ENCODE data around the gene CHMP6.

The CHMP6 gene
- 16.4 to 18.8 (median 17.5) reads per million in 3 donors for total RNA-seq

DNA sequence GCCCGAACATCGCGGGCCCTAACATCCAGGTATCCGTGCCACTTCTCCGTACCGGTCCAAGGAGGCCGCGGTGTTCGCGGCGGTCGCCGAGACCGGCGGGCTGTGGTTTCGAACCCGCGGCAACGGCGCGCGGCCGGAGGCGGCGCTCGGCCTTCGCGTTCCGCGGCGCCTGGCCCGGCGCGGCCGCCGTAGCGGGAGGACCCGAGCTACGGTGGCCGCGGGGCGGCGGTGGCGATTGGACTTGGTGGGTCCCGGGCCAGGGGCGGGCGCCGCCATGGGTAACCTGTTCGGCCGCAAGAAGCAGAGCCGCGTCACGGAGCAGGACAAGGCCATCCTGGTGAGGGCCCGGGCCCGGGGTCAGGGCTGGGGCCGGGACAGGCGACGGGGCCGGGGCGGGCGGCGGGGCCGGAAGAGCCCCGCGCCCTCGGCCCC, at the start of gene CHMP6:
Gene CHMP6, plus strand, starts transcription at position 197 of the 432 bp plus-strand sequence. Its CDS starts 78 bp downstream, at position 275.
- Histone ChIP-seq H3K4me1 (ENCODE audit: control insufficient read depth, insufficient read depth, low read length, poor library complexity, severe bottlenecking) (peaks cover 28% of the 10 kb centered on the region), H3K9me3 (ENCODE audit: control insufficient read depth, low read length) (no peaks in the 10 kb centered on the region), H3K27me3 (replicated peaks; ENCODE audit: control insufficient read depth, insufficient read depth, low read length, poor library complexity, severe bottlenecking) (no peaks in the 10 kb centered on the region), H3K4me3 (ENCODE audit: insufficient read depth, low read depth, low read length, poor library complexity, severe bottlenecking) (peak within 1 kb of the TSS; percentile 78), H3K27ac (ENCODE audit: insufficient read depth, low read length, poor library complexity, severe bottlenecking) (peak within 1 kb of the TSS; percentile 81), H3K36me3 (ENCODE audit: control insufficient read depth, insufficient read depth, low read length) (peaks cover 16% of the 10 kb centered on the region)
- DNase-seq: peak; percentile 47 to 55 (median 50)

DNA sequence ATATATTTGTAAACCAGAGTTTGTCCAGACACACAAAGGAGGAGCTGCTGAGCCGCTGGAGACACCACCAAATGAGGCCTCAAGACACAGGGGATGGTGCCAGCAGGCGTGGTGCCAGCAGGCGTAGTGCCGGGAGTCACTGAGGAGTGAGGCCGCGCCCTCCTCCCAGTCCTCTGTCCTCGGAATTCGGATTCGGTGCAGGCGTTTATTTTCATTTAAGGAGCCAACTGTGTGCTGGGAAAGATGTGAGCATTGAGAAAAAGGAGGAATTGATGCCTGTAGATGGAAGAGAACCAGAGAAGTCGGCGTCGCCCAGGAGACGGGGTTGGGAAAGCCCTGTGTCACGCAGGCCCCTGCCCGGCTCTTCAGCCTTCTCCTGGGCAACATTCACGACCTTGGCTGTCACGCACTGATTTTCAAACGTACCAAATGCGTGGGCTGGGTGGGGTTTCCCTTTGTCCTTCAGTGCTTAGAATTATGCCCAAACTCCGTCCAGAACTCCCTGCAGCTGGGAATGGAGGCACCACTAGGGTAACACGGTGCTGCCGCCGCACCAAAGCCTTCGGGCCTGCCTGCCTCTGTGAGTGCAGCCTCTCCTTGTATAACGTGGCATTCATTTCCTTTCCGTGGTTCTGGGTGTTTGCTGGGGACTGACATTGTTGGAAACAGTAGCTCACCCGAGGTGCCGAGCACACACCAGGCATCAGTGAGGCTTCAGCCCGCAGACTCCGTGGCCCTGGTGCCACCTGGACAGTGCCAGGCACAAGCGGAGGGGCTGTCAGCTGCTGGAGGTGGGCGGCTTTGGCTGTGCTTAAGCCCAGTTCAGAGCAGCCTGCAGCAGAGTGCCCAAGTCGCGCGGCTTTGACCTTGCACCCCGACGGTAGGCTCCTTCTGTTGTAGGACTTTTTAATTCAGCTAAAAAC, 49.0 kb upstream of the CHMP6 start:
- Histone ChIP-seq H3K36me3 (ENCODE audit: control insufficient read depth, insufficient read depth, low read length) (peaks cover 36% of the 10 kb centered on the region), H3K27ac (ENCODE audit: insufficient read depth, low read length, poor library complexity, severe bottlenecking) (no peak overlapping the region), H3K4me3 (ENCODE audit: insufficient read depth, low read depth, low read length, poor library complexity, severe bottlenecking) (no peak overlapping the region), H3K27me3 (replicated peaks; ENCODE audit: control insufficient read depth, insufficient read depth, low read length, poor library complexity, severe bottlenecking) (no peaks in the 10 kb centered on the region), H3K4me1 (ENCODE audit: control insufficient read depth, insufficient read depth, low read length, poor library complexity, severe bottlenecking) (peaks cover 18% of the 10 kb centered on the region), H3K9me3 (ENCODE audit: control insufficient read depth, low read length) (no peaks in the 10 kb centered on the region)
- DNase-seq: no peak

DNA sequence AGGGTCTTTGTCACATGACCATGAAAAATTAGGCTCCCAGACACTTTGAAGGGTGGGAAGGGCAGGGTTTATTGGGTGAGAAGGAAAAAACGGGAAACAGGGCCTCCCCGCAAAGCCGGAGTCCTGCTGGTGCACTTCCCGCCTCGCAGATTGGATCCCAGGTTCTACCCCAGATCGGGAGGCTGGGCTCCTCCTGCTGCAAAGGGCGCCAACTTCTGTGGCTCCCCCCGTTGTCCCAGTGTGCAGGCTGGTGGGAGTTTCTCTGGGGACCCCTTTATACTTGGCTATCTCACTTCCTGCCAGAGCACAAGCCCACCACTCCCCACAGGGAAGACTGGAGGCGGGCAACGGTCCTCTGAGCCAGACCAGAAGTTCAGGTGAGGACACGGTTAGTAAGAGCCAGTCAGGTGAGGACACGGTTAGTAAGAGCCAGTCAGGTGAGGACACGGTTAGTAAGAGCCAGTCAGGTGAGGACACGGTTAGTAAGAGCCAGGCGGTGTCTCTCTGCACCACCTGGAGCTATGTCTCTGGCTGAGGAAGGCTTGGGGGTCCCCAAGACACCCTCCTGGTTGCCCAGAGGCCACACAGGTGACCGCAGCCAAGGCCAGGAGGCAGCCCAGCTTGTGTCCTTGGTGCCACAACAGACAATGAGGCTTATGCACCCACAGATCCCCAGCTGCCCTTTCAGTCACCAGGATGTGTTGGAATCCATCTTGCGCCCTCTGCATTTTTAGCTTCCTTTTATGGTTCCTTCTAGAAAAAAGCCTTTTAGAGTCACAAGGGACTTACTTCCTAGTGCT, 48.1 kb upstream of the CHMP6 start:
- DNase-seq: no peak
- Histone ChIP-seq H3K36me3 (ENCODE audit: control insufficient read depth, insufficient read depth, low read length) (peaks cover 44% of the 10 kb centered on the region), H3K4me3 (ENCODE audit: insufficient read depth, low read depth, low read length, poor library complexity, severe bottlenecking) (no peak overlapping the region), H3K9me3 (ENCODE audit: control insufficient read depth, low read length) (no peaks in the 10 kb centered on the region), H3K27me3 (replicated peaks; ENCODE audit: control insufficient read depth, insufficient read depth, low read length, poor library complexity, severe bottlenecking) (no peaks in the 10 kb centered on the region), H3K27ac (ENCODE audit: insufficient read depth, low read length, poor library complexity, severe bottlenecking) (no peak overlapping the region), H3K4me1 (ENCODE audit: control insufficient read depth, insufficient read depth, low read length, poor library complexity, severe bottlenecking) (peaks cover 13% of the 10 kb centered on the region)

DNA sequence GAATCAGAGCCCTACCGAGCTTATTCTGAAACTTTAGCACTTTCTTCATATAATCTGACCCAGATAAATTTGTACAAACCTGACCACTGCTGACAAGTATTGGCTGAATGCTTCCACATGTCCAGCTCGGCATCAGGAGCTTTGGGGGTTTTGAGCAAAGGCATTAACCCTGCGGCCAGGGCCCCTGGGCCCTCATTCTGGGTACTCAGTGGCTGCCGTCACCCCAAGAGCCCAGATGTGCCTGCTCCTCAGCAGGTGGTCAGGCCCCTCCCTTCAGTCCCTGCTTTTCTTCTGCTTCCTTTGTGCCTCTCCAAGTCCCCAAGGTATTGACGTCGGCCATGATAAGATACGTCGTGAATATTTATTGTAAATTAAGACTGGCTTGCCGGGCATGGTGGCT, 47.3 kb upstream of the CHMP6 start:
- DNase-seq: no peak
- peaks cover 52% of the 10 kb centered on the region for H3K36me3 ChIP-seq (ENCODE audit: control insufficient read depth, insufficient read depth, low read length)
- no peaks in the 10 kb centered on the region for H3K9me3 ChIP-seq (ENCODE audit: control insufficient read depth, low read length)
- peaks cover 5% of the 10 kb centered on the region for H3K4me1 ChIP-seq (ENCODE audit: control insufficient read depth, insufficient read depth, low read length, poor library complexity, severe bottlenecking)
- H3K4me3 ChIP-seq (ENCODE audit: insufficient read depth, low read depth, low read length, poor library complexity, severe bottlenecking): no peak overlapping the region
- no peaks in the 10 kb centered on the region for H3K27me3 ChIP-seq (replicated peaks; ENCODE audit: control insufficient read depth, insufficient read depth, low read length, poor library complexity, severe bottlenecking)
- no peak overlapping the region for H3K27ac ChIP-seq (ENCODE audit: insufficient read depth, low read length, poor library complexity, severe bottlenecking)

DNA sequence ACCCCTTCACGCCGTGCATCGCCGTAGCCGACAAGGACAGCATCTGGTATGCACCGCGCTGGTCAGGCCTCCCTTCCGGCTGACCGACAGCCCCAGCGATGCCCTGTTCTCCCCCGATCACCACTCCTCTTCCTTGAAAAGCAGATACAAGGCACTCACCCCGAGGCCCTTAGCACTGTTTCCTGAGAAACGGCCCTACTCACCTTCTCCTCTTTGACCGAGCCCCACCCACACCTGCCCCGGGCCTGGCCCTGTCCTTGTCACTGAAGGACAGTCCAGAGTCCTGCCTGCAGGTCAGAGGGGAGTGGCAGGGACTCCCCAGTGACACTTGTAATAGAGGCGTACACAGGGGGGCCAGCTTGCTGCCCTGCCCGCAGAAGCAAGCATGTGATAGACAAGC, 45.9 kb upstream of the CHMP6 start:
- peaks cover 53% of the 10 kb centered on the region for H3K36me3 ChIP-seq (ENCODE audit: control insufficient read depth, insufficient read depth, low read length)

DNA sequence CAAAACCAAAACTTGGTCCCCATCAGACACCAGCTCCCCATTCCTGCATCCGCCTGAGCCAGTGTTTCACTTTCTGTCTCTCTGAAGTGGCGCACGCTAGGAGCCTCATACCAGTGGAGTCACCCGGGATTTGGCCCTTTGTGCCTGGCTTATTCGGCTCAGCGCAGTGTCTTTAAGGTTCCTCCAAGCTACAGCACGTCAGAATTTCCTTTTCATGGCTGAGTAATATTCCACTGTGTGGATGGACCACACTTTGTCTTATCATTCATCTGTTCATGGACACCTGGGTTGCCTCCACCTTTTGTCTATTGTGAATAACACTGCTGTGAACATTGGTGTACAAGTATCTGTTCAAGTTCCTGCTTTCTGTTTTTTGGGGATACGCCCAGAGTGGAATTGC, 45.2 kb upstream of the CHMP6 start:
- H3K36me3 ChIP-seq (ENCODE audit: control insufficient read depth, insufficient read depth, low read length): peaks cover 54% of the 10 kb centered on the region
- no peak overlapping the region for H3K27ac ChIP-seq (ENCODE audit: insufficient read depth, low read length, poor library complexity, severe bottlenecking)
- H3K27me3 ChIP-seq (replicated peaks; ENCODE audit: control insufficient read depth, insufficient read depth, low read length, poor library complexity, severe bottlenecking): no peaks in the 10 kb centered on the region
- DNase-seq: no peak
- H3K4me1 ChIP-seq (ENCODE audit: control insufficient read depth, insufficient read depth, low read length, poor library complexity, severe bottlenecking): no peaks in the 10 kb centered on the region
- no peak overlapping the region for H3K4me3 ChIP-seq (ENCODE audit: insufficient read depth, low read depth, low read length, poor library complexity, severe bottlenecking)
- H3K9me3 ChIP-seq (ENCODE audit: control insufficient read depth, low read length): no peaks in the 10 kb centered on the region

More for the DNA sequence above, 45.9 kb upstream of the CHMP6 start:
- Histone ChIP-seq H3K4me3 (ENCODE audit: insufficient read depth, low read depth, low read length, poor library complexity, severe bottlenecking) (no peak overlapping the region), H3K4me1 (ENCODE audit: control insufficient read depth, insufficient read depth, low read length, poor library complexity, severe bottlenecking) (no peaks in the 10 kb centered on the region), H3K27me3 (replicated peaks; ENCODE audit: control insufficient read depth, insufficient read depth, low read length, poor library complexity, severe bottlenecking) (no peaks in the 10 kb centered on the region), H3K27ac (ENCODE audit: insufficient read depth, low read length, poor library complexity, severe bottlenecking) (no peak overlapping the region), H3K9me3 (ENCODE audit: control insufficient read depth, low read length) (no peaks in the 10 kb centered on the region)
- DNase-seq: no peak

DNA sequence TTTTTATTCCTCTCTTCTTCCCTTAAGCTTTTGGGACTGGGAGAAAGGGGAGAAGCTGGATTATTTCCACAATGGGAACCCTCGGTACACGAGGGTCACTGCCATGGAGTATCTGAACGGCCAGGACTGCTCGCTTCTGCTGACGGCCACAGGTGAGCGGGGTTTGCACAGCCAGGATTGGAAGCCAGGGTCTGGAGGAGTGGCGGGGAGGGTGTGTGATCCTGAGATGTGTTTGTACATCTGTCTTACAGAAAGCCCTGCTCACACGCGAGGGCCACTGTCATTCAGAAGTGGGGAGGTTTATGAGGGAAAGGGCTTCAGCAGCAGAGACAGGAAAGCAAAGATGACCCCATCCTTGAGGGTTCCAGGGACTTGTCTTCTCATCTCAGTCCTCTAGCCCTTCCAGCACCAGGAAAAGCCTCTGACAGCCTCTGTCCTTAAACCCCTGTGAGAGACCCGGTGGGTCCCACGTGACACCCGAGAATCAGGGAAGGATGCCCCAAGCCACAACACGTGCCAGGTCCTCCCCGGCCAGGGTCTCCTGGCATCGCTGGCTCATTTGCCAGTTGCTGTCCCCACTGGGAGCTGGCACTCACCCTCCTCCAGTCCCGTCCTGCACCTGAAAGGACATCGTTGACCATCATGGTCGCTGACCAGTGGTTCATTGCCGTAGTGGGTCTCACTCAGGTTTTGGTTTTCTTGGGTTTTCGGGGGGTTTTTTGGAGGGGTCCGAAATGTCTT, 44.3 kb upstream of the CHMP6 start:
- Histone ChIP-seq H3K9me3 (ENCODE audit: control insufficient read depth, low read length) (no peaks in the 10 kb centered on the region), H3K4me3 (ENCODE audit: insufficient read depth, low read depth, low read length, poor library complexity, severe bottlenecking) (no peak overlapping the region), H3K27ac (ENCODE audit: insufficient read depth, low read length, poor library complexity, severe bottlenecking) (no peak overlapping the region), H3K4me1 (ENCODE audit: control insufficient read depth, insufficient read depth, low read length, poor library complexity, severe bottlenecking) (no peaks in the 10 kb centered on the region), H3K27me3 (replicated peaks; ENCODE audit: control insufficient read depth, insufficient read depth, low read length, poor library complexity, severe bottlenecking) (no peaks in the 10 kb centered on the region), H3K36me3 (ENCODE audit: control insufficient read depth, insufficient read depth, low read length) (peaks cover 54% of the 10 kb centered on the region)
- DNase-seq: no peak

DNA sequence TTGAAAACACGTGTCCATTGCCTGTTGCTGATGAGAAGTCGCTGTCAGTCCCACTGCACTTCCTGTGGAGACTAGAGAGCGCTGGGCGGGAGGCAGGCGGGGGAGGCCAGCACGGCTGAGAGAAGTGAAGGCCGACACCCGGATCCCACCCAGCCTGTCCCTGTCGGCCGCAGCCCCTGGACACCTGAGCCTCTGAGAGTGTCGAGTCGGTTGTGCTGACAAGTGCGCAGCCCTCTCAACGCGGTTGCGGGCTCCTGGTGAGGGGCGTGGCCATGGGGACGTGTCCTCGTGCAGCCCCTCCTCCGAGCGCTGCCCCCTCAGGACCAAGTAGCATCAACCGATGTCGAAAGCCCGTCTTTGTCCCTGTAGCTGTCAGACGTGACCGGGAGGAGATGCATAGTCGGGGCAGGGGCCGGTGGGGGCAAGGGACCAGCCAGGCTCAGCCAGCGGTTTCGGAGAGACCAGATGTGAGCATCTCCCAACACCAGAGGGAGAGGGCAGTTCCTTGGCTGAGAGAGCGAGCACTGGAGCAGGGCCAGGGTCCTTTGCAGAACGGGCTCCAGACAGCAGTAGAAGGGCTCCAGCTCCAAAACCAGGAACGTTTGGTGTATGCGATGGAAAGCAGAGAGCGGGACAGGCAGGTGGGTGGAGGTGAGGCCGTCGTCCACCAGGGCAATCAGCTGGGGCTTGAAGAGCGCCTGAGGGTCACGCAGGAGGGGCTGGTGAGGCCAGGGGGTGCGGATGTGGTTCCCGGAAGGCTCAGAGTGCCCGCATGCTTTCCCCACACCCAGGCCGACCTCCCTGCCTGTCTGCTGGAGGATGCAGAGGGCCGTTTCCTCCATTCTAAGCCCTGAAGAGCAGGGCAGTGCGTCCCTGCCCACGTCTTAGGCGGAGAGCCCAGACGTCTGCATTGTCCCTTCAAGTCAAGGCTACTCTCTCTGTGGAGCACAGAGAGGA, 43.3 kb upstream of the CHMP6 start:
- Histone ChIP-seq H3K27ac (ENCODE audit: insufficient read depth, low read length, poor library complexity, severe bottlenecking) (no peak overlapping the region), H3K27me3 (replicated peaks; ENCODE audit: control insufficient read depth, insufficient read depth, low read length, poor library complexity, severe bottlenecking) (no peaks in the 10 kb centered on the region), H3K9me3 (ENCODE audit: control insufficient read depth, low read length) (no peaks in the 10 kb centered on the region), H3K4me3 (ENCODE audit: insufficient read depth, low read depth, low read length, poor library complexity, severe bottlenecking) (no peak overlapping the region), H3K36me3 (ENCODE audit: control insufficient read depth, insufficient read depth, low read length) (peaks cover 54% of the 10 kb centered on the region), H3K4me1 (ENCODE audit: control insufficient read depth, insufficient read depth, low read length, poor library complexity, severe bottlenecking) (no peaks in the 10 kb centered on the region)
- no peak for DNase-seq

DNA sequence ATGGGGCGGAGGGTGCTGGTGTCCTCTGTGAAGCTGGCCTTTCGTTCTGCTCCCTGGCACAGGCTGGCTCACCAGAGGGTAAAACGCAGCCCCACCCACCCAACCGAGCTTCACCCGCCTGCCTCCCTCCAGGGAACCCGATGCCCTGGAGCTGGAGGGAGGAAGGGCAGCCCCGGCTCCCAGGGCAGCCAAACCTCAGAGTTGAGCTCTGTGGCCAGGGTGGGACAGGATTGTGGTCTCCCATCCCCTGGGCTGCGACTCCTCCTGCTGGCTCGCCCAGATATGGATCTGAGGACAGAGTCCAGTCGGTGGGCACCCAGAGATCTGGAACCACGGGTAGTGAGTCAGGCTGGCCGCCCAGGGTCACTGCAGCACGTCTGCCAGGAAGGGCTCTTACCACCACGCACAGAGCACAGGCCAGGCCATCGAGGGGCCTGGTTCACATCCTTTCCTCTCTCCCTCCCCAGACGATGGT, 42.6 kb upstream of the CHMP6 start:
- DNase-seq: no peak
- H3K27me3 ChIP-seq (replicated peaks; ENCODE audit: control insufficient read depth, insufficient read depth, low read length, poor library complexity, severe bottlenecking): no peaks in the 10 kb centered on the region
- H3K36me3 ChIP-seq (ENCODE audit: control insufficient read depth, insufficient read depth, low read length): peaks cover 54% of the 10 kb centered on the region
- H3K4me3 ChIP-seq (ENCODE audit: insufficient read depth, low read depth, low read length, poor library complexity, severe bottlenecking): no peak overlapping the region
- H3K9me3 ChIP-seq (ENCODE audit: control insufficient read depth, low read length): no peaks in the 10 kb centered on the region
- no peaks in the 10 kb centered on the region for H3K4me1 ChIP-seq (ENCODE audit: control insufficient read depth, insufficient read depth, low read length, poor library complexity, severe bottlenecking)
- no peak overlapping the region for H3K27ac ChIP-seq (ENCODE audit: insufficient read depth, low read length, poor library complexity, severe bottlenecking)
